Measurements from ENCODE around the gene CTRL. TPM values are rescaled to one million over a fixed set of nuclear protein-coding genes. Genes with fewer than 3 reads are reported as not detected.

Gene CTRL
- total RNA-seq, 1 donor from 2014 or later, result 2.8 TPM

- DNase-seq, result no peak
- Mint-ChIP-seq H3K27ac (ENCODE audit: unreplicated experiment) (no peak overlapping the region), H3K9me3 (ENCODE audit: unreplicated experiment) (peaks cover 8% of the 10 kb centered on the region), H3K4me3 (ENCODE audit: unreplicated experiment) (no peak overlapping the region), H3K4me1 (ENCODE audit: low read depth, unreplicated experiment) (peaks cover 7% of the 10 kb centered on the region), H3K36me3 (ENCODE audit: unreplicated experiment) (no peaks in the 10 kb centered on the region), H3K27me3 (ENCODE audit: unreplicated experiment) (peaks cover 5% of the 10 kb centered on the region)
- TF ChIP-seq CTCF (IDR thresholded peaks at IDR 0.05; ENCODE audit: partially characterized antibody, unreplicated experiment), result no peak
These were observed 48.4 kb downstream of the CTRL start for GRCh38 chr16:67883146-67883871.

- Mint-ChIP-seq H3K36me3 (ENCODE audit: unreplicated experiment) (no peaks in the 10 kb centered on the region), H3K27me3 (ENCODE audit: unreplicated experiment) (peaks cover 5% of the 10 kb centered on the region), H3K4me3 (ENCODE audit: unreplicated experiment) (no peak overlapping the region), H3K27ac (ENCODE audit: unreplicated experiment) (no peak overlapping the region), H3K9me3 (ENCODE audit: unreplicated experiment) (peaks cover 8% of the 10 kb centered on the region), H3K4me1 (ENCODE audit: low read depth, unreplicated experiment) (peaks cover 7% of the 10 kb centered on the region)
- no peak for TF ChIP-seq CTCF (IDR thresholded peaks at IDR 0.05; ENCODE audit: partially characterized antibody, unreplicated experiment)
- no peak for DNase-seq
These were observed 49.1 kb downstream of the CTRL start for GRCh38 chr16:67882374-67883145.

- Mint-ChIP-seq H3K9me3 (ENCODE audit: unreplicated experiment) (peaks cover 8% of the 10 kb centered on the region), H3K4me3 (ENCODE audit: unreplicated experiment) (no peak overlapping the region), H3K27ac (ENCODE audit: unreplicated experiment) (peak overlapping the region; percentile 28), H3K4me1 (ENCODE audit: low read depth, unreplicated experiment) (peaks cover 7% of the 10 kb centered on the region), H3K27me3 (ENCODE audit: unreplicated experiment) (peaks cover 8% of the 10 kb centered on the region), H3K36me3 (ENCODE audit: unreplicated experiment) (no peaks in the 10 kb centered on the region)
- no peak for DNase-seq
- TF ChIP-seq CTCF (IDR thresholded peaks at IDR 0.05; ENCODE audit: partially characterized antibody, unreplicated experiment), result no peak
These were observed 50.0 kb downstream of the CTRL start for GRCh38 chr16:67881621-67882161.

- H3K36me3 Mint-ChIP-seq (ENCODE audit: unreplicated experiment), result no peaks in the 10 kb centered on the region
- no peak overlapping the region for H3K27ac Mint-ChIP-seq (ENCODE audit: unreplicated experiment)
- H3K4me3 Mint-ChIP-seq (ENCODE audit: unreplicated experiment), result no peak overlapping the region
- DNase-seq, result no peak
- no peak for TF ChIP-seq CTCF (IDR thresholded peaks at IDR 0.05; ENCODE audit: partially characterized antibody, unreplicated experiment)
- H3K27me3 Mint-ChIP-seq (ENCODE audit: unreplicated experiment), result peaks cover 8% of the 10 kb centered on the region
- peaks cover 7% of the 10 kb centered on the region for H3K4me1 Mint-ChIP-seq (ENCODE audit: low read depth, unreplicated experiment)
- H3K9me3 Mint-ChIP-seq (ENCODE audit: unreplicated experiment), result peaks cover 8% of the 10 kb centered on the region
These were observed 51.1 kb downstream of the CTRL start for GRCh38 chr16:67880584-67880983.

- DNase-seq, result no peak
- no peak overlapping the region for H3K27ac Mint-ChIP-seq (ENCODE audit: unreplicated experiment)
- no peak for TF ChIP-seq CTCF (IDR thresholded peaks at IDR 0.05; ENCODE audit: partially characterized antibody, unreplicated experiment)
- no peak overlapping the region for H3K4me3 Mint-ChIP-seq (ENCODE audit: unreplicated experiment)
- H3K4me1 Mint-ChIP-seq (ENCODE audit: low read depth, unreplicated experiment), result peaks cover 11% of the 10 kb centered on the region
- H3K27me3 Mint-ChIP-seq (ENCODE audit: unreplicated experiment), result peaks cover 8% of the 10 kb centered on the region
- H3K9me3 Mint-ChIP-seq (ENCODE audit: unreplicated experiment), result peaks cover 12% of the 10 kb centered on the region
- no peaks in the 10 kb centered on the region for H3K36me3 Mint-ChIP-seq (ENCODE audit: unreplicated experiment)
These were observed 51.7 kb downstream of the CTRL start for GRCh38 chr16:67879936-67880335.
